Measurements from ENCODE around the gene SMG6.
"Not testable (repeated sequence)": the region's sequence is repeated elsewhere in the genome, so short reads cannot be mapped to it uniquely, and the experiment has no call there.

Gene SMG6

DNA sequence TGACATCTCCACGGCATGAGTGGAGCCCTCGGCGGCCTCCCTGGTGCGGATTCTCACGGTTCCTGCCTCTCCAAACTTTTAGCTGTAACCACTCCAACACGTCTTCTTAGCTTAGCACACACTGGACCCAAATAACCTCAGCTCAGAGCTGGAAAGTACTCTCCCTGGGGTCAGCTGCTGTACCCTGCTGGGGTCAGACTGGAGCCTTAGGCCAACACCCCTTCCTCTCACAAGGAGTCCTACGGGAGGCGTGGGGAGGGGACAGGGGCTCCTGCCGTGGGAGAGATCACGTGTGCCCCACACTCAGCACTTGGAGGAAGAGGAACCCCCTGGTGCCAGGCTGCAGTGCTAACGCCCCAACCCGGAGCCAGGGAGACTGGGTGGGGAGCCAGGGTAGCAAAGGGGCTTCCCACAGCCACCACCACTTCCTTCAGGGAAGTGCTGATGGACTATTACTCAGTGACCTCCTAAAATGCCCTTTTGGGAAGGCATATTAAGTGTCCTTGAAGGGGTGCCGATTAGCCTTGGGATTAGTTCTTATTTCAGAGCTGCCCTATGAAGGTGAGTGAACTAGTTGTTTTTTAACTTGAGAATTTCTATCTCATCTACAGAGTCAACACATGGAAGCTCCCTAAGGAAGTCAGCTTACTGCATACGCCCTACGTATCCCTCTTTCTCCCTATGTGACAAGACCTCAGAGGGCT lies 124.6 kb downstream of the SMG6 start:
- no peak for DNase-seq (ENCODE audit: low read depth)

DNA sequence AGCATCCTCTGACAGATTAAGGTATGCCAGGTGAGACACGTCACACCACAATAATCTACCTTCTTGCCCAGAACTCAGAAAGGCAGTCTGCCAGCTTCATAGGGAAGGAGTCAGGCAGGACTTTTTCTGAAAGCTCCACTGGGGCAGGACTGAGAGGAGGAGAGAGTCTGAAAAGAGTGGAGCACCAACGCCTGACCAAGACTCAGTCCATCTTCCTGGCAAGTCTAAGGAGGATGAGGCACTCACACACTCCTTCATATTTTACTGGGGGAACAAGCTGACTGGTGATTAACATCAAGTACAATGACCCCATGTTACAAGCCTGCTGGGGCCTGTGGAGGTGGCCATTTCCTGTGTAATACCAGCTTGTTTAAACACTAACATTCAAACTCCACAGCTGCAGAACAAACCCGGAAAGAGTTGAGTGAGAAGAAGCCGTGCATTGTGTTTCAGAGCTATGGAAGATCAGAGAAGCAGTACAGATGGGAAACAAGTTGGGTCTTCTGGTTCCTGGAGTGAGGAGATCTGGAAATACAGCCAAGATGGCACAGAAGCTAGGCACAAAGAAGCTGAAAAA lies 126.3 kb downstream of the SMG6 start:
- DNase-seq (ENCODE audit: low read depth) = no peak

DNA sequence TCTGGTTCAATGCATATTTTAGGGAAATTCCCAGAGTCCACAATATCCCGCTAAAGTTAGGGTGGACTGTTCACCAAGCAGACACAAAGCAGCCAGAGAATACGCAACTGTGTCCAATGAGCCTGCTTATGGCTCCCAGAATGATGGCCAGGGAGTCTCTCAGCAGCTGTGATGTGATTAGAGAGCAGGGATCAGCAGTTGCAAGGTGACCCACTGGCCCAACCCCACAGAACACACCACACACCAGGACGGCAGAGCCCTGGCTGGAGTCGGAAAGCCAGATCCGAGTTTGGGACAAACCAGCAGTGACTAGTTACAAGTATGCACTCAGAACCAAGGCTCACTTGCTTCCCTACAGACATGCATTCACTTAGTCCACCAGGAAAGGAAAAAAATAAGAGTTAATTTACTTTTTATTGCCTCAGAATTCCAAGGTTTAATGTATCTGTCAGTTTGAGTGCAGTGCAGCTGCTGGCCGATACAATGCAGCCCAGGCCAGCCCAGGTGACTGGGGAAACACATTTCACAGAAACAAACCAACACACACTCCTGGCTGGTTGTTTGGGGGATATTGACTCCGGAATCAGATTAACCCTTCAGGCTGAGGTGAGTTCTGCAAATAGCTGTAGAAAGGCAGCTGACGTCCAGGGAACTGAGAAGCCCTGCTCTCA lies 127.0 kb downstream of the SMG6 start:
- no peak for DNase-seq (ENCODE audit: low read depth)

DNA sequence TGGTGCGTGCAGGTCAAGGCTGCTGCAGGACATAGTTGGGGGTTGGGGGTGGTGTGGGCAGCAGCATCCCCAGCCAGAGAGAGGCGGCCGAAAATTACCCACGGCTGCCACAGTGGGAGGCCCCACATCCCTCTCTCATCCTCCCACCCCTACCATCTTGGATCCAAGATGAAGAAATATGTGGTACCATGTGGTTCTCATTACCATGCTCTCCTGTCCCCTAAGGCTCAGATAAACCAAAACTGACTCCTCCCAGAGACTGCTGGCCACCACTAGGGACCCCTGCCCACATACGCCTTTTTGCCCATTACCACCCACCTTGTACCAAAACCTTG lies 128.3 kb downstream of the SMG6 start:
- DNase-seq (ENCODE audit: low read depth) = no peak

DNA sequence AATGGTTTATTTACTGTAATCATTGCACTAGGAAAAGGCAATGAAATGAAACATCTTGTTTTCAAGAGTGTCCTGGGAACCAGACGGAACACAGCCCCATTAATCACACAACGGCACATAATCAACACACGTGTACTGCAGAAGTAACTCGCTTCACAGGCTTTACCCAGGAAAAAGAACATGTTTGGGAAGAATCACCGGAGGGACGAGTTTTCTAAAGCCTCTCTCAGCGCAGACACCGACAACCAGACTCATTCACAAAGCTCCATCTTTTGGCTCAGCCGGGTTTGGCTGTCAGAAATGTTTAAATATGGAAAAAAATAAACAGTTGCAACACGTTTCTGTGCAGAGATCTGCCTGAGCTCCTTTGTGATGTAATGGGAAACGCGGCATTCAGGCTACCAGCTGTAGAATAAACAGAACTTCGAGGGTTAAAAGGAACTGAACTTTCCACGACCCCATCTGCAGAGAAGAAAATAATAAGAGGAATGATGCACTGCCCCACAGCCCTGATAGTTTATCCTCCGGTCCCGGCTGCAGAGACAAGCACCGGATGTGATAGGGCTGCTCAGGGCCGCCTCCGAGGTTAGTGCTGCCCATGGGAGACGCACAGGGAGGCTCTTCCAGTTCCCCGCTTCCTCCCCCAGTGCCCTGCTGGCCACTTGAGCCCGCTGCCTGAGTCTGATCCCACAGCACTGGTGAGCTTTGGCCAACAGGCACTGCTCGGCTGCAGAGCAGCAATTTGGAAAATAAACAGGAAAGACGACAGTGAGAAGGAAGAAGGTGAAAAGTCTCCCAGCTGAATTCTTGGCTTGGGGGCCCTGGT lies 128.9 kb downstream of the SMG6 start:
- no peak for DNase-seq (ENCODE audit: low read depth)

DNA sequence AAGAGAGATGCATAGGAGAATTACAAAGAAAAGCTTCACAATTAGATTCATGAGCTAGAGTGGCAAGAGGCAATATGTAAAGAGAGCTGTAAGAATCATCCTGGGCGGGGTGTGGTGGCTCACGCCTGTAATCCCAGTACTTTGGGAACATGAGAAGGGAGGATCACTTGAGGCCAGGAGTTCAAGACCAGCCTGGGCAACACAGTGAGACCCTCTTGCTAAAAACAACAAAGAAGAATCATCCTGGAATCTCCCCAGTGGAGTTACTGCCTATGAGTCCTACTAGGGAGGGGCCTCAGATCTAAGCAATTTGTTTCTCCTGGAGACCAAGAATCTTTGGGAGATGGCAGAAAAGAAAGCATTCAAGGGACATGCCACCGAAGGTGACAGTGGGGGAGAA lies 129.6 kb downstream of the SMG6 start:
- DNase-seq (ENCODE audit: low read depth) = no peak

DNA sequence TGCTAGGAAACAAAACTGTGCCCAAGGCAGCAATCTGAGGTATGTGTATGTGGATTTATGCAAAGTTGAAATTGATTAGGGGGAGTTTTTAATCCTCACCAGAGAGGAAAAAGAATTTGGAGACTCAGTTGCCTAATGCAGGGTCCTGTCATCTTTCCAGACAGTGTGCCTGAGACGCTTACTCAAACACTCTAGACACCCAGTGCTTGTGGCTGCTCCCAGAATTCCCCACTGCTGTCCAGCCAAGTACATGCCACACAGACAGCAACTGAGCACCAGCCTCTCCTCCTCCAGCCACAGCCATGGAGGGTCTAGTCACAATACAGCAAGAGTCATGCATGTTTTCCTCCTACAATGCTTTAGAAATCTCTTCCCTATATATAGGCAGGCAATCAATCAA lies 130.6 kb downstream of the SMG6 start:
- DNase-seq (ENCODE audit: low read depth) = no peak

DNA sequence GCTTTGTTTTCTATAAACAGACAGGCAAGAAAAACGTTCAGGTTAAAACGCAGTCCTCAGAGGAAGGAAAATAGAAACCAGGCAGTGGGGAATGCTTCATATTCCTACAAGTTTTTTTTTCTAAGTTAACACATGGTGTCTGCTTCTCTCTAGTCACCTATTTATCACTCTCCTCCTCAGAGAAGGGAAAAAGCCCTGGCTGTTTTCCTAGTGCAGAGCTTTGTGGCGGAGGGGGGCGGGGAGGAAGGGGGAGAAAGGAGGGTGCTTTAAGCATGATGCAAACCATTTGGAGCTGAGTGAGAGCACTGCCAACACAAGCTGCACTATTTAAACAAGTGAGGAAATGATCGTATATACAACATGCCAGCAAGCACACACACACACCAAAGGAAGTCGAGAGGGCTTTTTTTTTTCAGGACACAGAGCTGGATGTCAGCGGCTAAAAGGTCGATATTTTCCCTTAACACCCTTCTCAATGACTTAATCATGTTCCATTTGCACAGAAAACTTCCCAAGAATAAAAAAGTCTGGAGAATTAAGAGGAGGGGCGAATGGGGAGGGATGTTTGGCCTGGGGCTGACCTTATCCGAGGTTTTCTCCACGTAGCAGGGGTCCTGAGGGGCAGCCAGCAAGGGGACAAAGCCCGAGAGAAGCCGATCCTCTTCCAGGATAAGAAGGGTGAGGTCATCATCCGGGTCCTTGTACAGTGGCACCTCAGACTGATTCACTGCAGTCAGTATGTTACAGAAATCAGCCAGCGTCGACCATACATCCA lies 131.3 kb downstream of the SMG6 start:
- no peak for DNase-seq (ENCODE audit: low read depth)

DNA sequence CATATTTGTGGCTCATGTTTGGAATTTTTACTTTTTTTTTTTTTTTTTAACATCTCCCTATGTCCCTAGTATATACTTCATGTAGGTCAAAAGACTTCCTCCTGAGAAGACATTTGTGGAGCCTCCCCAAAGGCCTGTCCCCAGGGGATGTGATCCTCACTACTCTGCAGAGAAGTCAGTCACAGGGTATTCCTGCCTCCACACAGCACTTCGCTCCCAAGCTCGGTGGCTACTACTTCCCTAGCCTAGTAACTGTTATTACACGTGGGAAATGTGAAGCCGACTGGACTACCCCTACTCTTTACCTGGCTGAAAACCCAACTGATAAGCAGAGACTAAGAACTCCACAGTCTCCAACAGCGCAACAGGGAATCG lies 131.9 kb downstream of the SMG6 start:
- no peak for DNase-seq (ENCODE audit: low read depth)

DNA sequence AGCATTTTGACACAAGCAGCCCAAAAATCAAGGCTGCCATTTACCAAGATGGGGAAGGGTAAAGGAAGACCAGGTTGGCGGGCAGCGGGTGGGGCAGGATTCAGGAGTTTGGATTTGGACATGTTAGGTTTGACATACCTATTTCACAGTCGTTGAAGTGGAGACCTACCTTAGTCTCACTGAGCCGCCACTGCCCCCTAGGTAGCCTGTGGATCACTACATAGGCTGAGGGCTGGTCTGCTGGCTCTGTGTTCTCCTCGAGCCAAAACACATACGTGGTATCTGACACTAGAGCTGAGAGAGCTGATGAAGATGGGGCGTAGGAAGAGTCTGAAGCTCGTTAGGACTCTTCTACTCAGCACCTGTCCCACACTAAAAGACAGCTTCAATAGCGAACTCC lies 133.6 kb downstream of the SMG6 start:
- DNase-seq (ENCODE audit: low read depth) = no peak

DNA sequence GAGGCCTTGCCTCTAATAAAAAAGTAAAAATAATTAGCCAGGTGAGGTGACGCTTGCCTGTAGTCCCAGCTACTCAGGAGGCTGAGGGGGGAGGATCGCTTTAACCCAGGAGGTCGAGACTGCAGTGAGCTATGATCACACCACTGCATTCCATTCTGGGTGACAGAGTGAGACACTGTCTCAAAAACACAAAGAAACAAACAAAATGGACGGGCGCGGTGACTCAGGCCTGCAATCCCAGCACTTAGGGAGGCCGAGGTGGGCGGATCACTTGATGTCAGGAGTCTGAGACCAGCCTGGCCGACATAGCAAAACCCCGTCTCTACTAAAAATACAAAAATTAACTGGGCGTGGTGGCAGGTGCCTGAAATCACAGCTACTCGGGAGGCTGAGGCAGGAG lies 137.9 kb downstream of the SMG6 start:
- DNase-seq (ENCODE audit: low read depth) = not testable (repeated sequence)

DNA sequence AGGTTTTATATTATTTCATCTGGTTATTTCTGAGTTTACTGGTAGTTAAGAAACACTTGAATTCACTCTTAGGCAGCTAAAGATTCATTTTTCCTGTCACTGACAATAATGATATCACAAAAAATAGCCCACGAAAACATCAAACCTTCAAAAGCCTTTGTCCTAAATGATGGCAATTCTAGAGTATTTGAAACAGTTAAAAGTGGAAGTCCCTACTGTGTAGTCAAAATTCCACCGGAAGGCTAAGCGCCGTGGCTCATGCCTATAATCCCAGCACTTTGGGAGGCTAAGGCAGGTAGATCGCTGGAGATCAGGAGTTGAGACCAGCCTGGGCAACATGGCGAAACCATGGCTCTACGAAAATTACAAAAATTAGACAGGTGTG lies 145.2 kb downstream of the SMG6 start:
- DNase-seq (ENCODE audit: low read depth) = no peak

DNA sequence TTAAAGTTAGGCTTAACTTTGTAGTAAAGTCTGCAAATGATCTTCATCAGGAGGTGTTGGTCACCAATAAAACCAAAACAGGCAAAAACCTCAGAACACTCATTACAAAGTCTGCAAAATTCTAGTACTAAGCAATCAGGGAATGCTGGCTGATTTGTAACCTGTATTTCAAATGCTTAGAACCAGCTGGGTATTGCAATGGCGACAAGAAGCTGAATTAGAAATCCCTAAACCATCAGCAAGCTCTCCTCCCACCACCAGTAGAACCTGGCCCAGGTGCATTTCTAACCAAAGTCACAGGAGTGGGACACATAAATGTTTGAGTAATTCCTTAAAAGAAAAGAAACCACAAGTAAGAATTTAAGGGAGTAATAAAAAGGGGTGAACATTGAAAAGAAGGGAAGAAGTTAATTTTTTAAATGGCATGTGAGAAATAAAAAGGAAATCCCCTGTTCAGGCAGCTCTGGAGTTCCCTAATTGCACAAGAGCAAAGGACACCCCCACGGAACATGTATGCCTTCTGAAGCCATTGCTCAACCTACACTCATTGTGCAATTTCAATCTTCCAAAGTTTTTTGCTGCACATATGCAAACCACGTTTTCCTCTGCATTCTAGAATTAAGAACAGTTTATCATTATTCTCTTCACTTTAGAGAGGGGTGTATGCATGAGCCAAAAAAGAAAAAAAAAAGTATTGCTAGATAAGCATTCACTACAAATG lies 145.8 kb downstream of the SMG6 start:
- DNase-seq (ENCODE audit: low read depth) = no peak

DNA sequence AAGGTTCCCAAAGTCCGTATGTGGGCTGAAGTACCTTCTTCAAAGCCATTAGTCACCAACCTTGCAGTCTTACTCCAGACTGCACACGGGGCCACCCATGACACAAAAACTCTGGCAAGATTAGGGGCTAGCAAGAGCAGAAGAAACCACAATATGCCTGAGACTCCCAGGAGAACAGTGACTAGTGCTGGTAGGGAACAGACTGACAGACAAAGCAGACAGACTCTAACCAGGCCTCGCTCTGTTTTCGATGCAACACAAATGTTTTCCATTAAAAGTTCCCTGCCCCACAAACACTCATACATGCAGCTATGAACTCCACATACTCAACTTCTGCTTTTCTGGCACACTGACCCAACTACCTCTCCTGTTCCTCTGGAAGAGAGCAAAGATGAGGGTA lies 146.5 kb downstream of the SMG6 start:
- DNase-seq (ENCODE audit: low read depth) = no peak

DNA sequence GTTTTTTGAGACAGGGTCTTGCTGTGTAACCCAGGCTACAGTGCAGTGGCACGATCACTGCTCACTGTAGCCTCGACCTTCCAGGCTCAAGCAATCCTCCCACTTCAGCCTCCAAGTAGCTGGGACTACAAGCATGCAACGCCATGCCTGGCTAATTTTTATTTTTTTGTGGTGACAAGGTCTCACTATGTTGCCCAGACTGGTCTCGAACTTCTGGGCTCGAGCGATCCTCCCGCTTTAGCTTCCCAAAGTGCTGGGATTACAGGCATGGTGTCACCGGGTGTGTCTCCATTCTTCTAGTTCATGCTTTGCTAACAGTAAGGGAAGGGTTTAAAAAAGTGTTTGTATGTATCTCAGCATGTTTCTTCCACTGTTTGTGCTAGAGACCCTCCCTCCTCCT lies 146.9 kb downstream of the SMG6 start:
- DNase-seq (ENCODE audit: low read depth) = no peak

DNA sequence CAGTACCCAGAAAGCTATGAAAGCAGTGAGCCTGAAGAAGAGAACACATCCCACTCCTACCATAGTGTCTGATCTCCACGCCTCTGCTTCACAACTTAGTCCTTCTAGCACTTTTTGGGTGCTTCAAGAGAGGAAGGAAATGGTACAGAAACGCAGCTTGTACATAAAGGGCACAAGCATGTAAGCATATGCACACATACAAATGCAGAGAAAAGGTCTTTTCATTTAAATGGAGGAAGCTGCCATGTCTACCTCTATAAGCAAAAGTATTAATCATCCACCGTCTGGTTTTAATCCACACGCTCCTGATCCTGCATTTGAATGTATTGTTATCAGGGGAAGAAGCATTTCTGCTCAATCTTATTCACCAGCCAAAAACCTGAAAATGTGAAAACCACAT lies 148.0 kb downstream of the SMG6 start:
- DNase-seq (ENCODE audit: low read depth) = no peak

DNA sequence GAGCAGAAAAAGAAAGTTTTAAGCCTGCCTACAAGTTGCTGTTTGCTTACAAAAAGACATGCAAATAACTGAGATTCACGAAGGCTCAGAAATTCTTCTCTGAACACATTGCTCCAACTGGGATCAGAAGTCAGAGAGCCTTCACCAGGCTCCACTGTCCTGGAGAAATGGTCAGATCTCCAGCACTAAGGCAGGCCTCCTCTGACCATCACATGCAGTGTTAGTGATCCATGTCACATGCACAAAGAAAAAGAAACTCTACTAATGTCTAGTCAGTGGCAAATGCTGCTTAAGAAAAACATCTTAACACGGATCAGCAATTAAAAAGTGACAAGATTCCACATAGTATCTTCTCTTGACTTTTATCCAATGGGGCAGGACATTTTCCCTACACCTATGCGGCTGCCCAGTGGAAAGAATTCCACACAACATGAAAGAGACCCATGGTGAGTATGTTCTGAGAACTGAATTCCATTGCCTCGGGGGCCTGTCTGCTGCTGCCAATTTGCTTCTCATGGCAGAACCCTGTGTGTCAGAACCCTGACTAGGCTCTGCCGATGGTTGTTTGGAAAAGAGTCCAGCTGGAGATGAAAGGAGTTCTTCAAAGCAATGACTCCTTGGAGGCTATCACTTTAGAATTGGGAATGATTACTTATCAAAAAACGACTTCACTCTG lies 152.1 kb downstream of the SMG6 start:
- no peak for DNase-seq (ENCODE audit: low read depth)

DNA sequence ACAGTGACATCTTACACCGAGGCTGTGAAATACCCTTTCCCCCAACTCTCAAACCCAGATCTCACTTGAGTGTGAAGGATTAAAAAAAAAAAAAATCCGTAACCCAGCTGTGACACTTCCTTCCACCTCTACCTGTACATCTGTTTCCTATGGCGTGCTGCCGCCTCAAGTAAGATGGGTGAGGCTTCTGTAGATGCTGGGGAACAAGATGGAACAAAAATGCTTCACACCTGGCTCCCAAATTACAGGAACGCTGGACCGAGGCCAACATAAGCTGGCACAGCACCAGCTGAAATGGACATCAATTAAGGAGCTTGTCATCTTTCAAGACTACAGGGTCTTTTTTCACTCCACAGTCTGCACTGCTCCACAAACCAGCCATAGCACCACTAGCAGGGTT lies 152.8 kb downstream of the SMG6 start:
- no peak for DNase-seq (ENCODE audit: low read depth)

DNA sequence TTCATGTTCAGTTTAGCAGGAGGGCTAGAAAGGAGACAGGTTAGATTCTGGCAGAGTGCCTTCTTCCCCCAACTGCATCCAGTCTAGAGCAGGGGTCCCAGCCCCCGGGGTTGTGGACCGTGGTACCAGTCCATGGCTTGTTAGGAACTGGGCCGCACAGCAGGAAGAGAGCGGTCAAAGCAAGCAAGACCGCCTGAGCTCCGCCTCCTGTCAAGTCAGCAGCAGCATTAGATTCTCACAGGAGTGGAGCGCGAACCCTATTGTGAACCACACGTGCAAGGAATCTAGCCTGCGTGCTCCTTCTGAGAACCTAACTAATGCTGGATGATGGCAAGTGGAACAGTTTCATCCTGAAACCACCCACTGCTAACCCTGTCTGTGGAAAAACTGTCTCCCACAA lies 153.7 kb downstream of the SMG6 start:
- DNase-seq (ENCODE audit: low read depth) = no peak

DNA sequence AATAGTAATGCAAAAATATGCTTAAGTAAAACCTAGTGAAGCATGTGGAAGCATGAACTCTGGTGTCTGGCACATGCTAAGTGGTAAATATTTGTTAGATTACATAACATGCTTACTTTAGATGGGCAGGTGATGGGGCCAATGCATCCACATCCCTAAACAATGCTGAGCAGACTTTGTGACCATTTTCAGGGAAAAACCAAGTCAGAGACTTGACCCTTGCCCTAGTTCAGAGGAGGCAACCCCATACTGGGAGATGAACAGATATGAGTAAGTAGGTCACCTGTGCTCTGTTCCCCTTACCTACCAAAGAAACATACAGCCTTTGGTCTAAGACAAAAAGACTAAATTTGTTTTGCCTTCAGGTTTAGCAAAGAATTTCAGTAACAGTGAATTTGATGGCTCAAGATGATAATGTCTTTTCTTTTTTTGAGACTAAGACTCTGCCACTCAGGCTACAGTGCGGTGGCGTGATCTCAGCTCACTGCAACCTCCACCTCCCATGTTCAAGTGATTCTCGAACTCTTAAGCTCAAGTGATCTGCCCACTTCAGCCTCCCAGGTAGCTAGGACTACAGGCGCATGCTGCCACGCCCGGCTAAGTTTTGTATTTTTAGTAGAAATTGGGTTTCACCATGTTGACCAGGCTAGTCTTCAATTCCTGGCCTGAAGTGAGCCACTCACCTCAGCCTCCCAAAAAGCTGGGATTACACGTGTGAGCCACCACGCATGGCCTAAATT lies 157.3 kb downstream of the SMG6 start:
- DNase-seq (ENCODE audit: low read depth) = no peak
